AG09309 (cell line): ENCODE measurements around the gene GRWD1.

Experiments
- DNase-seq: peaks from one replicate; pipeline ENCODE4 v3.0.0-alpha.2; 2010; ENCODE audit warnings: low read depth
- H3K4me3 ChIP-seq: 2 replicates; pipeline ENCODE4 v1.5.1; 2011; ENCODE audit warnings: mild to moderate bottlenecking, low read depth, low read length, moderate library complexity; ENCODE audit not compliant: control insufficient read depth
- CTCF ChIP-seq: IDR thresholded peaks from 2 replicates; pipeline ENCODE4 v1.5.1; 2011; ENCODE audit warnings: mild to moderate bottlenecking, low read depth, low read length, inconsistent platforms; ENCODE audit not compliant: insufficient read depth, control insufficient read depth; ENCODE audit errors: missing control alignments

Gene GRWD1

GRCh38 chr19:48445606-48446481 lies at the start of gene GRWD1:
Gene GRWD1 (plus strand): TSS chr19:48445983. CDS start chr19:48446006, 23 bp downstream.
- H3K4me3 ChIP-seq: peak within 1 kb of the TSS; percentile 97
- peak; percentile 75 for DNase-seq
- TF ChIP-seq CTCF: no peak

- no peak overlapping the region for H3K4me3 ChIP-seq
- DNase-seq: no peak
- no peak for TF ChIP-seq CTCF
Observed at GRCh38 chr19:48396016-48396823, 49.6 kb upstream of the GRWD1 start.

- no peak for TF ChIP-seq CTCF
- no peak overlapping the region for H3K4me3 ChIP-seq
- no peak for DNase-seq
Observed at GRCh38 chr19:48396824-48397176, 49.0 kb upstream of the GRWD1 start.

GRCh38 chr19:48397263-48398101 lies 48.3 kb upstream of the GRWD1 start:
- no peak for TF ChIP-seq CTCF
- H3K4me3 ChIP-seq: peak overlapping the region; percentile 50
- DNase-seq: no peak

GRCh38 chr19:48398102-48398374 lies 47.7 kb upstream of the GRWD1 start:
- no peak for TF ChIP-seq CTCF
- peak overlapping the region; percentile 50 for H3K4me3 ChIP-seq
- no peak for DNase-seq
